ENCODE results near the gene PLCD4. TPM values are rescaled to one million over a fixed set of nuclear protein-coding genes. Genes with fewer than 3 reads are reported as not detected.
A peak's percentile ranks its signal among the peaks of the same experiment; 100 is the strongest.

PLCD4 gene
- polyA plus RNA-seq (2013) = 1.3 TPM

- H3K27me3 ChIP-seq (replicated peaks in 2 of 5; ENCODE audit: control insufficient read depth in 4 of 5, insufficient read depth in 5 of 5, low read length in 4 of 5) = peaks cover 0 to 4% (median 0%) of the 10 kb centered on the region in 5 experiments
- H3K36me3 ChIP-seq (ENCODE audit: control insufficient read depth in 4 of 4, insufficient read depth in 4 of 4, low read length in 3 of 4) = no peaks in the 10 kb centered on the region
- no peak for DNase-seq
- POLR2A ChIA-PET = interaction anchor here (0.6 to 1.0 kb wide), 2 partner anchors 16 to 104 kb away, joined by 3 to 8 read pairs; no protein-coding TSS in a partner anchor
- WGBS (ENCODE audit: insufficient coverage) = 68% methylated on average over 7 of the region's 8 CpGs
- H3K4me3 ChIP-seq (ENCODE audit: control insufficient read depth in 1 of 7, extremely low read depth in 1 of 7, insufficient read depth in 4 of 7, low read depth in 2 of 7, low read length in 6 of 7) = no peak within 1 kb of the TSS
- H3K4me1 ChIP-seq (ENCODE audit: control extremely low read depth in 1 of 4, control insufficient read depth in 4 of 4, insufficient read depth in 4 of 4, low read length in 3 of 4) = no peaks in the 10 kb centered on the region
- no peaks in the 10 kb centered on the region for H3K9me3 ChIP-seq (ENCODE audit: control extremely low read depth in 1 of 5, control insufficient read depth in 4 of 5, insufficient read depth in 2 of 5, low read depth in 1 of 5, low read length in 4 of 5)
- H3K27ac ChIP-seq (ENCODE audit: insufficient read depth in 1 of 2, low read depth in 1 of 2, low read length in 2 of 2, poor library complexity in 1 of 2, severe bottlenecking in 2 of 2) = no peak within 1 kb of the TSS
- CTCF ChIA-PET = interaction anchor here (1.0 to 1.7 kb wide), 5 partner anchors 9 to 41 kb away, joined by 3 to 7 read pairs (median 4); no protein-coding TSS in a partner anchor
Observed at GRCh38 chr2:218607436-218608115, at the start of gene PLCD4. Gene PLCD4 (plus strand): TSS chr2:218607899. CDS start chr2:218615740, 7,841 bp downstream.

GRCh38 chr2:218557941-218558340, 49.8 kb upstream of the PLCD4 start:
- H3K4me3 ChIP-seq (ENCODE audit: control insufficient read depth in 1 of 7, extremely low read depth in 1 of 7, insufficient read depth in 4 of 7, low read depth in 2 of 7, low read length in 6 of 7) = no peak overlapping the region
- H3K4me1 ChIP-seq (ENCODE audit: control extremely low read depth in 1 of 4, control insufficient read depth in 4 of 4, insufficient read depth in 4 of 4, low read length in 3 of 4) = peaks cover 0 to 6% (median 4%) of the 10 kb centered on the region in 4 experiments
- WGBS (ENCODE audit: insufficient coverage) = no CpG with 5 or more reads among the region's 2 CpGs
- no peaks in the 10 kb centered on the region for H3K27me3 ChIP-seq (replicated peaks in 2 of 5; ENCODE audit: control insufficient read depth in 4 of 5, insufficient read depth in 5 of 5, low read length in 4 of 5)
- no peaks in the 10 kb centered on the region for H3K9me3 ChIP-seq (ENCODE audit: control extremely low read depth in 1 of 5, control insufficient read depth in 4 of 5, insufficient read depth in 2 of 5, low read depth in 1 of 5, low read length in 4 of 5)
- peaks cover 10 to 49% (median 26%) of the 10 kb centered on the region in 4 experiments for H3K36me3 ChIP-seq (ENCODE audit: control insufficient read depth in 4 of 4, insufficient read depth in 4 of 4, low read length in 3 of 4)
- ChIA-PET CTCF (interaction anchor here (0.7 to 1.3 kb wide), 2 partner anchors 10 to 14 kb away, joined by 3 read pairs; partner anchors contain the start of gene USP37), POLR2A (no interaction called here)
- peak in 1 of 3 donors; percentile 5 for DNase-seq
- H3K27ac ChIP-seq (ENCODE audit: insufficient read depth in 1 of 2, low read depth in 1 of 2, low read length in 2 of 2, poor library complexity in 1 of 2, severe bottlenecking in 2 of 2) = peak overlapping the region; percentile 7 to 60

- peaks cover 0 to 6% (median 4%) of the 10 kb centered on the region in 4 experiments for H3K4me1 ChIP-seq (ENCODE audit: control extremely low read depth in 1 of 4, control insufficient read depth in 4 of 4, insufficient read depth in 4 of 4, low read length in 3 of 4)
- no peak for DNase-seq
- no peaks in the 10 kb centered on the region for H3K9me3 ChIP-seq (ENCODE audit: control extremely low read depth in 1 of 5, control insufficient read depth in 4 of 5, insufficient read depth in 2 of 5, low read depth in 1 of 5, low read length in 4 of 5)
- CTCF ChIA-PET = interaction anchor here (1.3 kb wide), 1 partner anchor 9 kb away, joined by 3 read pairs; the partner anchor contains the start of gene USP37
- H3K4me3 ChIP-seq (ENCODE audit: control insufficient read depth in 1 of 7, extremely low read depth in 1 of 7, insufficient read depth in 4 of 7, low read depth in 2 of 7, low read length in 6 of 7) = no peak overlapping the region
- POLR2A ChIA-PET = no interaction called here
- H3K27ac ChIP-seq (ENCODE audit: insufficient read depth in 1 of 2, low read depth in 1 of 2, low read length in 2 of 2, poor library complexity in 1 of 2, severe bottlenecking in 2 of 2) = no peak overlapping the region
- H3K36me3 ChIP-seq (ENCODE audit: control insufficient read depth in 4 of 4, insufficient read depth in 4 of 4, low read length in 3 of 4) = peaks cover 8 to 48% (median 23%) of the 10 kb centered on the region in 4 experiments
- no peaks in the 10 kb centered on the region for H3K27me3 ChIP-seq (replicated peaks in 2 of 5; ENCODE audit: control insufficient read depth in 4 of 5, insufficient read depth in 5 of 5, low read length in 4 of 5)
- WGBS (ENCODE audit: insufficient coverage) = 100% methylated on average over 2 of the region's 3 CpGs
Observed at GRCh38 chr2:218558986-218559385, 48.7 kb upstream of the PLCD4 start.

- peaks cover 10 to 24% (median 22%) of the 10 kb centered on the region in 4 experiments for H3K4me1 ChIP-seq (ENCODE audit: control extremely low read depth in 1 of 4, control insufficient read depth in 4 of 4, insufficient read depth in 4 of 4, low read length in 3 of 4)
- ChIA-PET CTCF (interaction anchor here (1.2 kb wide), 1 partner anchor 14 kb away, joined by 3 read pairs; no protein-coding TSS in a partner anchor), POLR2A (no interaction called here)
- no peaks in the 10 kb centered on the region for H3K9me3 ChIP-seq (ENCODE audit: control extremely low read depth in 1 of 5, control insufficient read depth in 4 of 5, insufficient read depth in 2 of 5, low read depth in 1 of 5, low read length in 4 of 5)
- peaks cover 3 to 39% (median 17%) of the 10 kb centered on the region in 4 experiments for H3K36me3 ChIP-seq (ENCODE audit: control insufficient read depth in 4 of 4, insufficient read depth in 4 of 4, low read length in 3 of 4)
- no peak overlapping the region for H3K27ac ChIP-seq (ENCODE audit: insufficient read depth in 1 of 2, low read depth in 1 of 2, low read length in 2 of 2, poor library complexity in 1 of 2, severe bottlenecking in 2 of 2)
- DNase-seq = no peak
- no CpG with 5 or more reads among the region's 1 CpG for WGBS (ENCODE audit: insufficient coverage)
- no peak overlapping the region for H3K4me3 ChIP-seq (ENCODE audit: control insufficient read depth in 1 of 7, extremely low read depth in 1 of 7, insufficient read depth in 4 of 7, low read depth in 2 of 7, low read length in 6 of 7)
- no peaks in the 10 kb centered on the region for H3K27me3 ChIP-seq (replicated peaks in 2 of 5; ENCODE audit: control insufficient read depth in 4 of 5, insufficient read depth in 5 of 5, low read length in 4 of 5)
Observed at GRCh38 chr2:218564056-218564455, 43.6 kb upstream of the PLCD4 start.

GRCh38 chr2:218566296-218566695, 41.4 kb upstream of the PLCD4 start:
- H3K9me3 ChIP-seq (ENCODE audit: control extremely low read depth in 1 of 5, control insufficient read depth in 4 of 5, insufficient read depth in 2 of 5, low read depth in 1 of 5, low read length in 4 of 5) = no peaks in the 10 kb centered on the region
- POLR2A ChIA-PET = no interaction called here
- H3K36me3 ChIP-seq (ENCODE audit: control insufficient read depth in 4 of 4, insufficient read depth in 4 of 4, low read length in 3 of 4) = peaks cover 0 to 38% (median 13%) of the 10 kb centered on the region in 4 experiments
- no peak overlapping the region for H3K27ac ChIP-seq (ENCODE audit: insufficient read depth in 1 of 2, low read depth in 1 of 2, low read length in 2 of 2, poor library complexity in 1 of 2, severe bottlenecking in 2 of 2)
- WGBS (ENCODE audit: insufficient coverage) = 40% methylated on average over 1 of the region's 1 CpG
- peak in 2 of 3 donors; percentile 46 to 58 for DNase-seq
- H3K4me1 ChIP-seq (ENCODE audit: control extremely low read depth in 1 of 4, control insufficient read depth in 4 of 4, insufficient read depth in 4 of 4, low read length in 3 of 4) = peaks cover 28 to 44% (median 38%) of the 10 kb centered on the region in 4 experiments
- no peaks in the 10 kb centered on the region for H3K27me3 ChIP-seq (replicated peaks in 2 of 5; ENCODE audit: control insufficient read depth in 4 of 5, insufficient read depth in 5 of 5, low read length in 4 of 5)
- peak overlapping the region in 1 of 7 experiments; percentile 90 for H3K4me3 ChIP-seq (ENCODE audit: control insufficient read depth in 1 of 7, extremely low read depth in 1 of 7, insufficient read depth in 4 of 7, low read depth in 2 of 7, low read length in 6 of 7)
- CTCF ChIA-PET = no interaction called here

- CTCF ChIA-PET = interaction anchor here (0.9 kb wide), 1 partner anchor 9 kb away, joined by 3 read pairs; no protein-coding TSS in a partner anchor
- peaks cover 3 to 35% (median 13%) of the 10 kb centered on the region in 4 experiments for H3K36me3 ChIP-seq (ENCODE audit: control insufficient read depth in 4 of 4, insufficient read depth in 4 of 4, low read length in 3 of 4)
- no peak for DNase-seq
- peaks cover 28 to 44% (median 38%) of the 10 kb centered on the region in 4 experiments for H3K4me1 ChIP-seq (ENCODE audit: control extremely low read depth in 1 of 4, control insufficient read depth in 4 of 4, insufficient read depth in 4 of 4, low read length in 3 of 4)
- no peaks in the 10 kb centered on the region for H3K27me3 ChIP-seq (replicated peaks in 2 of 5; ENCODE audit: control insufficient read depth in 4 of 5, insufficient read depth in 5 of 5, low read length in 4 of 5)
- peak overlapping the region; percentile 97 to 98 for H3K27ac ChIP-seq (ENCODE audit: insufficient read depth in 1 of 2, low read depth in 1 of 2, low read length in 2 of 2, poor library complexity in 1 of 2, severe bottlenecking in 2 of 2)
- peak overlapping the region; percentile 57 to 90 (median 82) for H3K4me3 ChIP-seq (ENCODE audit: control insufficient read depth in 1 of 7, extremely low read depth in 1 of 7, insufficient read depth in 4 of 7, low read depth in 2 of 7, low read length in 6 of 7)
- POLR2A ChIA-PET = no interaction called here
- H3K9me3 ChIP-seq (ENCODE audit: control extremely low read depth in 1 of 5, control insufficient read depth in 4 of 5, insufficient read depth in 2 of 5, low read depth in 1 of 5, low read length in 4 of 5) = no peaks in the 10 kb centered on the region
- 1% methylated on average over 19 of the region's 19 CpGs for WGBS (ENCODE audit: insufficient coverage)
Observed at GRCh38 chr2:218567797-218568189, 39.9 kb upstream of the PLCD4 start.
